ENCODE results near the gene NSMF.

The NSMF gene

DNA sequence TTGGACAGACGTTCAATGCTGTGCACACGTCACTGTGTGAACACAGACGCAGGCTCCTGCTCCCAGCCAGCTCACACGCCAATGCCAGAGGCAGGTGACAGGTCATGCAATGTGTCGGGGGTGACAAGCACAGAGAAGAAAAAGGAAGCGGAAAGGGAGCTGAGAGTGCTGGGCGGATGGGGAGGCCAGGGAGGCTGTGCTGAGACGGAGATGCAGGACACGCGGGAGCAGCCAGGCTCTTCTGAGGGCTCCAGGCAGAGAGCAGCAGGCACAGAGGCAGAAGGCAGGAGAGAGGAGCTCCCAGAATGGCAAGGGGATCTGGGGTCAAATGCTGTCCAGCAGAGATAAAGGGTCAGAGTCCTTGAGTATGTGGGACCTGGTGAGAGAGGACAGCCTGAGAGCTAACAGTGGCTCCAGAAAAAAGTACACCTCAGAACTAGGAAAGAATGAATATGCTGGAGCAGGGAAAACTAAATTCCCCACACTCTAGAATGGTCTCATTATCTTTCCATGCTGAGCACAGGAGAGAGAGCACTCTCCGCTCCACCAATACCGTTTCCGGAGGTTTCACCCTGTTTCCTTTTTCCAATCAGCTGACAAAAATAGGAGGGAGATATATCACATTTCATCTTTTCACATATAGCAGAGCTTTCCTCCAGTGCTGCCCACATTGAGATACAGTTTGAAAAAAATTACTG is 32.8 kb upstream of the NSMF start:
- no peak for DNase-seq

DNA sequence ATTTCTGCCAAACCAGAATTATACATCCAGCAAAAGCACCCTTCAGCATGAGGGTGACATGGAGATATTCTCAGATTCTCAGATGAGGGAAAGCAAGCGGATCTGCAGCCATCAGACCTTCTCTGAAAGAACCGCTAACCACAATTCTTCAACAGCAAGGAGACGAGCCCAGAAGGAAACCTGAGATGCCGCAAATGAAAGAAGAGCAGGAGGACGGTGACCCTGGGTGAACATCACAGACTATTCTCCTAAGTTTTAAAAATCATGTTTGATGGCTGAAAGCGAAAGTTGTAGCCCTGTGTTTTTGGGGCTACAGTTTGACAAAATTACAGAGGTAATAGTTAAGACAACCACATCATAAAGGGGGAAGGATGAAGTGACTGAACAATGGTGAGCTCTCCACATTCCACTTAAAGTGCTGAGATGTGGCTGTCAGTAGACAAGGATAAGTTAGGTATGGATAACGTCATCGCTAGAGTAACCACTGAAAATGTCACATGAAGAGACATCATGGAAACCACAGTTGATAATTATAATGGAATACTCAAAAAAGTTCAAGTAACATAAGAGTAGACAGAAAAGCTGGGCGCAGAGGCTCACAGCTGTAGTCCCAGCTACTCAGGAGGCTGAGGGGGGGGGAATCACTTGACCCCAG is 31.5 kb upstream of the NSMF start:
- no peak for DNase-seq

DNA sequence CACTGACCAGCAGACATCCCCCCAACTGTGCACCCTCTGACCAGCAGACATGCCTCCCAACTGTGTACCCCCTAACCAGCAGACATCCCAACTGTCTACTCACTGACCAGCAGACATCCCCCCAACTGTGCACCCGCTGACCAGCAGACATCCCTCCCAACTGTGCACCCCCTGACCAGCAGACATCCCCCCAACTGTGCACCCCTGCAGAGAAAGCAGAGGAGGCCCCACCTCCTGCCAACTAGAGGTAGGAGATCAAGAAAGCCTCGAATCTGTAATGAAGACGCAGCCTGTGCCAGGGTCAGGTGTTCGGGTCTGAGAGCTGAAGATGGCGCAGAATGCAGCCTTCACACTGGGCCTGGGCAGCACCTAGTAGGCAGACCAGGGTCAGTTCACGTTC is 29.8 kb upstream of the NSMF start:
- no peak for DNase-seq

GRCh38 chr9:137488327-137488653 is 29.2 kb upstream of the NSMF start:
- DNase-seq = peak; percentile 91

DNA sequence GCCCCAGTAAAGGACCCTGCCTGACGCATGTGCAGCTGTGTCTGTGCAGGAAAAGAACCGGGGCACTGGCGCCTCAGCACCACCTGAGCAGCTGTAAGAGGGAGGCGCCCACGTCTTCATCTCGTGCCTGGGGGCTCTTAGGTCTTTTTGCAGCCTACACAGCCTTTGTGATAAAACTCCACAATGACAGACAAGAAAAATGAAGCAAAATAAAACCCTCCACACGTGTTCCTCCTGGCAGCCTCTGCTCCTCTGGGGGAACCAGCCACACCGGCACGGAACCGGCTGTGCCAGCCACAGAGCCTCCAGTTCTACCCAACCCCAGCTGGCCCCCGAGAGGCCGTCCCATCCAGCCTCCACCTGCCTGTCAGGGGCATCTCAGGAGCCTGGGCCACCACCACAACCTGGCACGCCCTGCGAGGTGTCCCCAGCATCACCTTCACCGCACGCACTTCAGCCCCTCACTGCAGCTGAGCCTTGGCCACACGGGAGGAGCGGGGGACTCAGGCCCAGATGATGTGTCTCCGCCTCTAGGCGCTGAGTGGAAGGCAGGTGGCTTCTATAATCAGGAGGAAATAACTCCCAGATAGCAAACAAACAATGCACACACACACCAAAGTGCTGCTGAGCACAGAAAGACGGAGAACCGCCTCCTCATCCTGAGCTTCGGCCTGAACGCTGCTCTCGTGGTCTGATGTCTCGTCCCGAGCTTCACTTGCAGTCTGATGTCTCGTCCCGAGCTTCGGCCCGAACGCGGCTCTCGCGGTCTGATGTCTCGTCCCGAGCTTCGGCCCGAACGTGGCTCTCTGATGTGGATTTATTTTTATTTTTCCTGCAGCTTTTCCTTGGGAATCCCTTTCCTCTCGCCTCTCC is 28.6 kb upstream of the NSMF start:
- peak; percentile 95 for DNase-seq

- peak; percentile 77 for DNase-seq
Observed at GRCh38 chr9:137486545-137487453, 27.7 kb upstream of the NSMF start.

GRCh38 chr9:137486141-137486490 is 27.0 kb upstream of the NSMF start:
- peak; percentile 44 for DNase-seq

DNA sequence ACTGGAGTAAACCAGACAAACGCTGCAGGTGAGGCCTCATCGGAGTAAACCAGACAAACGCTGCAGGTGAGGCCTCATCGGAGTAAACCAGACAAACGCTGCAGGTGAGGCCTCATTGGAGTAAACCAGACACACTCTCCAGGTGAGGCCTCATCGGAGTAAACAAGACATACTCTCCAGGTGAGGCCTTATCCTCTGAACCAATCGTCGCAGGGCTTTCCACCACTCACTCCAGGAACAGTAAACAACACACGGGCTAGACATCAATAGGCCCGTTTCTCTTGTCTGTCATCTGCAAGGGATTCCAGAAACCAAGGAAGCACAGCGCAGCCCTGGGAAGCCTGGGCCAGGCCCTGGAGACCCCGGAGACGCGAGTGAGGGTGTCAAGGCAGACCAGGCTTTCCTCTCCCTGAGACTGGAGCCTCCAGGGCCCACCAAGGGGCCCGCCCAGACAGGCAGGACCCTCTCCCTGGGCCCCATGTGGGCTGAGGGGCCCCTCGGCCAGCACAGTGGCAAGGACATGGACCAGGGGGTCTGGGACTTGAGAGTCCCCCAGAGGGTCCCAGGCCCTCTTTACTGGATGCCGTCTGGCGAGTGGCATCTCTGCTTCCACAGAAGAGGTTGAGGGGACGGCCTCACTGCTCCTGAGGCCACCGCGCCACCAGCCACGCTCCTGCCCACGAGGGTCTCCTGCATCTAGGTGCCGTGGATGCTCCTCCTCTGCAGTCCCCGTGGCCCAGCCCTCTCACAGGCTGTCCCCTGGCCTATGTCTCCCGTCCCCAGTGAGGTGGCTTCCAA is 26.4 kb upstream of the NSMF start:
- peak; percentile 98 for DNase-seq

DNA sequence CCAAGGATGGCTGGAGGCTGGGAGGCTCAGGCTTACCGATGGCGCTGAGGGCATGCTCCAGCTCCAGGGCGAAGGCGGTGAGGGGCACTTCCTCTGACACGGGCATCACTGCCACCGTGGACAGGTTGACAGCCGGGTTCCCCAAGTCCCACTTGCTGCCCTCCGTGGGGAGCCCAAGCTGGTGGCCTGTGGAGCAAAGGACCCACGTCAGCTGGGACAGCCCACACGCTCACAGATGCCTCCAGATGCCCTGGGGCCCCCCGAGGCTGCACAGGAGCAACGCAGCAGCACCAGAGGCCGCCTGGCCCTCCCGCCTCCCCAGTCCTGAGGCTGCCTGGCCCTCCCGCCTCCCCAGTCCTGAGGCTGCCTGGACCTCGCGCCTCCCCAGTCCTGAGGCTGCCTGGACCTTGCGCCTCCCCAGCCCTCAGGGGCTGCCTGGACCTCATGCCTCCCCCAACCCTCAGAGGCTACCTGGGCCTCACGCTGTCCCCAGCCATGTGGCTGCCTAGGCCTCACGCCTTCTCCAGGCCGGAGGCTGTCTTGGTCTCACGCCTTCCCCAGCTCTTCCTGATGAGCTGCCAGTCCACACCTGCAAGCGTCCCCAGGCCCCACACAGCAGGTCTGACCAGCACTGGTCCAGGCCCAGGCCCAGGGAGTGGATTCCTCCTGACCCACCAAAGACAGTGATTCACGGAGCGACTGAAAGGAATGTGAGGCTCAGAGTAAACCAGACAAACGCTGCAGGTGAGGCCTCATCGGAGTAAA is 25.6 kb upstream of the NSMF start:
- peak; percentile 89 for DNase-seq

DNA sequence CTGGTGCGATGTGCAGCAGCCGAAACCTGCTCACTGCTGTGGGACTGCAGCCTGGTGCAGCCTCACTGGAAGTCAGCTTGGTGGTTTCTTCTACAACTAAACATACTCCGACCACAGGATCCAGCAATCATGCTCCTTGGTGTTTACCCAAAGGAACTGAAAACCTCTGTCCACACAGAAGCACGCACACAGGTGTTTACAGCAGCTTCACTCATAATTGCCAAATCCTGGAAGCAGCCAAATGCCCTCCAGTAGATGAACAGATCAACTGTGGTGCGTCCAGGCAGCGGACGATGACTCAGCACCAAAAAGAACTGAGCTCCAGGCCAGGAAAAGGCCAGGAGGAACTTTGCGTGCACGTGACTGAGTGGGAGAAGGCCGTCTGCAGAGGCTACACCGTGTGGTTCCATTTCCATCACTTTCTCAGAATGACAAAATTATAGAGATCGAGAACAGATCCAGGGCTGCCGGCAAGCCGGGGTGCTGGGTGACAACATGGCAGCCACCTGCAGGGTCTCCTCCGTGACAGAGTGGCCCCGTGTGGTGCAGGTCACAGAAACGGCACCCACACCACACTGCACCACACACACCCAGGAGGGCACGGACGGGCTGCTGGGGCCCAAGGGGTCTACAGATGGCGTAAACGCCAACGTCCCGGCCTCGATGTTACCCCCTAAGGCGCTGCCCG is 23.1 kb upstream of the NSMF start:
- DNase-seq = peak; percentile 85

GRCh38 chr9:137480686-137481683 is 21.9 kb upstream of the NSMF start:
- no peak for DNase-seq

DNA sequence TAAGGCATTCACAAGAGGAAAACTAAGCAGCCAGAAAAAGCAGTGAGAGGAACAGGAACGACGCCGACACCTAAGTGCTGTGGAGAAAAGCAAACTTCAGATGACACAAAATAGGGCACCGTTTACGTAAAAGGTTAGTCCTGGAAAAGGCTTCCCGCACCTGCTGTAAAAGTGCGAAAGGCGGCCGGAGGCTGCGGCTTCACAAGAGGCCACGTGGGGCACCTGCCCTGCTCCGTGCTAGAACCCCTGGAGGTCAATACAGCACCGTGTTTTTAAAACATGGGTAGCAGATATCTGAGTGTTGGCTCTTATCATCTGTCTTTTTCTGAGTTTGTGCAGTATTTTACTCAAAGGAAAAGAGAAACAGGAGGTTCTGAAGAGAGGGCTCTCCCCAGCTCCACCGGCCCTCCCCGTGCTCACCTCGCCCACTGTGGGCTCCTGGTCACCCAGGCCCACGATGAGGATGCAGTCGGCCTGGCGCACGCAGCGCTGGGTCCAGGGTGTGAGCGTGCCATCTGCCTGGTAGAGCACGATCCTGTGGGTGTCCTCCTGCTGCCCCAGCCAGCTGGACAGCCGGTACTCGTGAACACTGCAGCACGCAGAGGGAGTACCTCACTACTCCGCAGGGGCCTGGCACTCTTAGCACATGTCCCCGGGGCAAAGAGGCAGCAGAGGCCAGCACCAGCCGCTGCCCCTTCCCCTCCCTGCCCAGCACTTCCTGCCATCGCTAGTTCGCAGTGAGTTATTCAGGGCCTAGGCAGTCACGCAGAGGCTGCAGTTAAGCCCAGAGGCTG is 21.0 kb upstream of the NSMF start:
- no peak for DNase-seq

GRCh38 chr9:137478962-137479861 is 20.1 kb upstream of the NSMF start:
- peak; percentile 92 for DNase-seq

DNA sequence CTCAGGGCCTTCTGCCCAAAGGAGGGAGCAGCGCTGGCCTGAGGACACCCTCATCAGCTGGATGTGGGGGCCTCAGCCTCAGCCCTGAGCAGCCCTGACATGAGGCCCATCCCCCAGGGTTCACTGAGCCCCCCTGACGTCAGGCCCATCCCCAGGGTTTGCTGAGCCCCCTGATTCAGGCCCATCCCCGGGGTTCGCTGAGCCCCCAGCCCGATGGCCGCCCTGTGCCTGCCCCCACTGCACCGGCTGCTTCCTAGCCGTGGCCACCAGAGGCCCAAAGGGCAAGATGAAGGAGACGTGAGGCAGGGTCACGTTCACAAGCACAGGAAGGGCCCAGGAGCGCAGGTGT is 19.5 kb upstream of the NSMF start:
- no peak for DNase-seq

DNA sequence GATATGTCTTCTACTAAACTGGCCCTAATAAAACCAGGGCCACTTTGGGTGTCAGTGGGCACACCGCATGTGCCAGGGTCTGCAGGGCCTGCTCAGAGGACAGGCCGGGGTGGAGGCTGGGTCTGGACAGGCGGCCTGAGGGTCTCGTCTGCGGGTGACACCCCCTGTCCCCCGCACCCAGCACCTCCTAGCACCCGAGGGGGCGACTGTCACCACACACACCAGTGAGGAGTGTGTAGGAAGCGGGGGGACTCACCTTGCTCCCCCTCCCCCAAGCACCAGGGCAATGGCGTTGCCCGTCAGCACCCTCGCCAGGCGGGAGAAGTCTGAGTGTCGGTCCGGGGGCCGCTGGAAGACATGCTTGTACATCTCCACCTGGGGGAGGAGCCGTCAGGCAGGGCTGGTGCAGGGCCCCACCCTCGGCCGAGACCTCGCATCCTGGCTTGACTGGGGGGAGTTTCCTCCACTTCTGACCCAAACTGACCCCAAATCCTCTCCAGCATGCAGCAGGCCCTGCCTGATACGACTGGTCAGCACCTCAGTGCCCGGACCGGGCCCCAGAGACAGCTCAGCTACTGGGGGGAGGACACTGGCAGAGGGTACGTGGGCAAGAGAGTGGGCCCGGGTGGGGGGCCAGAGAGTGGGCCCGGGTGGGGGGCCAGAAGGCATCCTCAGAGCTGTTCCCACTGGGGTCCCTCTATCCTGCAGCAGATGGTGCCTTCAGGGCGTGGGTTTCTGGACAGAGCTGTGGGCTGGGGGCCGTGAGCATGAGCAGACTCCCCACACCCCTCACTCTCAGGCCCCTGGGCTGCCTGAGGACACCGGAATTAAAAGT is 18.9 kb upstream of the NSMF start:
- DNase-seq = no peak

- no peak for DNase-seq
Observed at GRCh38 chr9:137476856-137477255, 17.7 kb upstream of the NSMF start.

- no peak for DNase-seq
Observed at GRCh38 chr9:137475666-137476065, 16.5 kb upstream of the NSMF start.
